GM21447 (cell line): ENCODE data around the gene LAG3.

Experiments
- ATAC-seq: cut with Tn5 transposase; IDR thresholded peaks from one replicate; pipeline ENCODE4 v1.9.1; 2021; ENCODE audit not compliant: unreplicated experiment

The LAG3 gene

GRCh38 chr12:6752921-6753771, 19.2 kb upstream of the LAG3 start, which contains the start of gene MLF2:
MLF2 (minus strand) TSS chr12:6753141; CDS start chr12:6752334, 807 bp downstream.
- ATAC-seq: peak; percentile 92

GRCh38 chr12:6753772-6754356, 18.5 kb upstream of the LAG3 start:
- ATAC-seq: no peak

- ATAC-seq: no peak
Measured at GRCh38 chr12:6754411-6754810, 17.9 kb upstream of the LAG3 start.

- no peak for ATAC-seq
Measured at GRCh38 chr12:6757028-6757690, 15.2 kb upstream of the LAG3 start.

GRCh38 chr12:6758506-6759095, 13.7 kb upstream of the LAG3 start:
- no peak for ATAC-seq

GRCh38 chr12:6759741-6760140, 12.6 kb upstream of the LAG3 start:
- ATAC-seq: no peak

- no peak for ATAC-seq
Measured at GRCh38 chr12:6763380-6763779, 8.9 kb upstream of the LAG3 start.

- ATAC-seq: peak; percentile 78
Measured at GRCh38 chr12:6764011-6764828, 8.1 kb upstream of the LAG3 start.

- no peak for ATAC-seq
Measured at GRCh38 chr12:6765048-6765633, 7.2 kb upstream of the LAG3 start.

GRCh38 chr12:6765634-6766581, 6.4 kb upstream of the LAG3 start, which contains the start of gene PTMS:
PTMS (plus strand) TSS chr12:6766363; CDS start chr12:6766706, 343 bp downstream.
- no peak for ATAC-seq

GRCh38 chr12:6766651-6767349, 5.5 kb upstream of the LAG3 start:
- ATAC-seq: peak; percentile 35

- no peak for ATAC-seq
Measured at GRCh38 chr12:6767353-6768319, 4.7 kb upstream of the LAG3 start.

- no peak for ATAC-seq
Measured at GRCh38 chr12:6768437-6768914, 3.8 kb upstream of the LAG3 start.

GRCh38 chr12:6768990-6769389, 3.3 kb upstream of the LAG3 start:
- ATAC-seq: no peak

GRCh38 chr12:6769666-6770065, 2.7 kb upstream of the LAG3 start:
- ATAC-seq: no peak

GRCh38 chr12:6770094-6770493, 2.2 kb upstream of the LAG3 start:
- no peak for ATAC-seq

- no peak for ATAC-seq
Measured at GRCh38 chr12:6770600-6770999, 1.7 kb upstream of the LAG3 start.
